ENCODE data around the gene THAP3. TPM values are rescaled to one million over a fixed set of nuclear protein-coding genes. Genes with fewer than 3 reads are reported as not detected.
A peak's percentile ranks its signal among the peaks of the same experiment; 100 is the strongest.

THAP3 gene
- total and polyA plus RNA-seq, 9 of the 15 experiments (the other 6 are each of a cell fraction or from before 2014, with no cell fraction given) = 1.9 to 31.2 (median 18.2) TPM

DNA sequence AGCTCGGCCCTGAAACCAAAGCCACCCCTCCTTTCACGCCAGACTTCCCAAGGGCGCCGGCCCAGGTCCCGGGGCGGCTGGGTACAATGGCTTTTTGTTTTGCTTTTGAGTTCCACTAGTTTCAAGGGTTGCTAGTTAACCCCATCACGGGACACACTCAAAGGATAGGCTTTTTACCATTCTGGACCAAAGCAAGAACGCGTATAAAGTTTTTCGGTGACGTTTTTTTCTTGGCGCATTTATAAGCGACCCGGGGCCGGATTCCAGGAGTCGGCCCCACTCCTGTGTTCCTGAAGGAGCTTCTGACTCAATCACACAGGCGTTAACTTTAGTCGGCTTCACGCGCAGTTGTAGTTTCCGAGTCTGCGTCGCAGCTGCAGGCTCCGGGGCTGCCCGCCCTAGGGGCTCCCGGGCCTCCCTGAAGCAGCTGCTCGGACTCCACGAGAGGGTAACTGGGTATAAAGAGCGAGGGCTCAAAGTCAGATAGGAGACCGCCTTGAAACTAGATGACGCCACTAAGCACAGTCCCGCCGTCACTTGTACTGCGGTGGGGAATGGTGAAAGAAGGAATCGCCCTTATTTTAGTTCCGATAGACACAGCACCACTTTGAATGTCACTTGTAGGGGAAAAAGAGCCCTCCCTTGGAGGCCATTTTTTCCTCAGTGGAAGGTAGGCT is 21.3 kb upstream of the THAP3 start (continued):
- TF ChIP-seq, protein P1, sequence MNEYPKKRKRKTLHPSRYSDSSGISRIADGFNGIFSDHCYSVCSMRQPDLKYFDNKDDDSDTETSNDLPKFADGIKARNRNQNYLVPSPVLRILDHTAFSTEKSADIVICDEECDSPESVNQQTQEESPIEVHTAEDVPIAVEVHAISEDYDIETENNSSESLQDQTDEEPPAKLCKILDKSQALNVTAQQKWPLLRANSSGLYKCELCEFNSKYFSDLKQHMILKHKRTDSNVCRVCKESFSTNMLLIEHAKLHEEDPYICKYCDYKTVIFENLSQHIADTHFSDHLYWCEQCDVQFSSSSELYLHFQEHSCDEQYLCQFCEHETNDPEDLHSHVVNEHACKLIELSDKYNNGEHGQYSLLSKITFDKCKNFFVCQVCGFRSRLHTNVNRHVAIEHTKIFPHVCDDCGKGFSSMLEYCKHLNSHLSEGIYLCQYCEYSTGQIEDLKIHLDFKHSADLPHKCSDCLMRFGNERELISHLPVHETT (CRISPR knock-in tag; conservative IDR thresholded peaks at IDR 0.05 in 1 of 2, IDR thresholded peaks at IDR 0.05 in 1 of 2) = peak in 1 of 2 experiments; percentile 19; a peak in 1 of 4 replicates
- TF ChIP-seq NUFIP1 (IDR thresholded peaks at IDR 0.05; ENCODE audit: partially characterized antibody) (peak; percentile 45), TCF7 (IDR thresholded peaks at IDR 0.05; ENCODE audit: borderline replicate concordance) (no peak), XRCC4 (IDR thresholded peaks at IDR 0.05; ENCODE audit: extremely low read depth, insufficient read depth, insufficient read length) (no peak), KHSRP (IDR thresholded peaks at IDR 0.05) (0 out of 2 replicates have a peak, but pooled peaks have one; percentile 13), POLR2H (tag; IDR thresholded peaks at IDR 0.05; ENCODE audit: low read depth) (peak; percentile 52; the same call in 1 of the 2 replicates), ZNF143 (CRISPR knock-in tag; IDR thresholded peaks at IDR 0.05) (0 out of 2 replicates have a peak, but pooled peaks have one; percentile 5), ARID1B (IDR thresholded peaks at IDR 0.05) (no peak), FOSL1 (tag; conservative IDR thresholded peaks at IDR 0.05) (peak; percentile 79), YY1 (IDR thresholded peaks at IDR 0.05; ENCODE audit: borderline replicate concordance in 1 of 3, control insufficient read depth in 1 of 3, extremely low read depth in 1 of 3, insufficient read depth in 3 of 3, insufficient read length in 1 of 3, insufficient replicate concordance in 2 of 3, low read depth in 1 of 3, low read length in 2 of 3) (peak in 1 of 3 experiments; percentile 91), ZNF408 (CRISPR knock-in tag; IDR thresholded peaks at IDR 0.05; ENCODE audit: low read depth) (no peak), FOXJ2 (tag; IDR thresholded peaks at IDR 0.05) (peak; percentile 61; the same call in 1 of the 2 replicates), COPS2 (conservative IDR thresholded peaks at IDR 0.05) (no peak), MAFG (tag; conservative IDR thresholded peaks at IDR 0.05) (no peak), PHF8 (IDR thresholded peaks at IDR 0.05; ENCODE audit: borderline replicate concordance, low read length) (peak; percentile 44; the same call in 1 of the 2 replicates), THRAP3 (IDR thresholded peaks at IDR 0.05; ENCODE audit: borderline replicate concordance) (no peak), SP2 (IDR thresholded peaks at IDR 0.05; ENCODE audit: extremely low read depth, low read depth, low read length, poor library complexity, severe bottlenecking) (no peak)
- TF ChIP-seq, protein P2, sequence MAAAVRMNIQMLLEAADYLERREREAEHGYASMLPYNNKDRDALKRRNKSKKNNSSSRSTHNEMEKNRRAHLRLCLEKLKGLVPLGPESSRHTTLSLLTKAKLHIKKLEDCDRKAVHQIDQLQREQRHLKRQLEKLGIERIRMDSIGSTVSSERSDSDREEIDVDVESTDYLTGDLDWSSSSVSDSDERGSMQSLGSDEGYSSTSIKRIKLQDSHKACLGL (CRISPR knock-in tag; IDR thresholded peaks at IDR 0.05; ENCODE audit: borderline replicate concordance, poor library complexity, severe bottlenecking) = no peak
- TF ChIP-seq, protein P3, sequence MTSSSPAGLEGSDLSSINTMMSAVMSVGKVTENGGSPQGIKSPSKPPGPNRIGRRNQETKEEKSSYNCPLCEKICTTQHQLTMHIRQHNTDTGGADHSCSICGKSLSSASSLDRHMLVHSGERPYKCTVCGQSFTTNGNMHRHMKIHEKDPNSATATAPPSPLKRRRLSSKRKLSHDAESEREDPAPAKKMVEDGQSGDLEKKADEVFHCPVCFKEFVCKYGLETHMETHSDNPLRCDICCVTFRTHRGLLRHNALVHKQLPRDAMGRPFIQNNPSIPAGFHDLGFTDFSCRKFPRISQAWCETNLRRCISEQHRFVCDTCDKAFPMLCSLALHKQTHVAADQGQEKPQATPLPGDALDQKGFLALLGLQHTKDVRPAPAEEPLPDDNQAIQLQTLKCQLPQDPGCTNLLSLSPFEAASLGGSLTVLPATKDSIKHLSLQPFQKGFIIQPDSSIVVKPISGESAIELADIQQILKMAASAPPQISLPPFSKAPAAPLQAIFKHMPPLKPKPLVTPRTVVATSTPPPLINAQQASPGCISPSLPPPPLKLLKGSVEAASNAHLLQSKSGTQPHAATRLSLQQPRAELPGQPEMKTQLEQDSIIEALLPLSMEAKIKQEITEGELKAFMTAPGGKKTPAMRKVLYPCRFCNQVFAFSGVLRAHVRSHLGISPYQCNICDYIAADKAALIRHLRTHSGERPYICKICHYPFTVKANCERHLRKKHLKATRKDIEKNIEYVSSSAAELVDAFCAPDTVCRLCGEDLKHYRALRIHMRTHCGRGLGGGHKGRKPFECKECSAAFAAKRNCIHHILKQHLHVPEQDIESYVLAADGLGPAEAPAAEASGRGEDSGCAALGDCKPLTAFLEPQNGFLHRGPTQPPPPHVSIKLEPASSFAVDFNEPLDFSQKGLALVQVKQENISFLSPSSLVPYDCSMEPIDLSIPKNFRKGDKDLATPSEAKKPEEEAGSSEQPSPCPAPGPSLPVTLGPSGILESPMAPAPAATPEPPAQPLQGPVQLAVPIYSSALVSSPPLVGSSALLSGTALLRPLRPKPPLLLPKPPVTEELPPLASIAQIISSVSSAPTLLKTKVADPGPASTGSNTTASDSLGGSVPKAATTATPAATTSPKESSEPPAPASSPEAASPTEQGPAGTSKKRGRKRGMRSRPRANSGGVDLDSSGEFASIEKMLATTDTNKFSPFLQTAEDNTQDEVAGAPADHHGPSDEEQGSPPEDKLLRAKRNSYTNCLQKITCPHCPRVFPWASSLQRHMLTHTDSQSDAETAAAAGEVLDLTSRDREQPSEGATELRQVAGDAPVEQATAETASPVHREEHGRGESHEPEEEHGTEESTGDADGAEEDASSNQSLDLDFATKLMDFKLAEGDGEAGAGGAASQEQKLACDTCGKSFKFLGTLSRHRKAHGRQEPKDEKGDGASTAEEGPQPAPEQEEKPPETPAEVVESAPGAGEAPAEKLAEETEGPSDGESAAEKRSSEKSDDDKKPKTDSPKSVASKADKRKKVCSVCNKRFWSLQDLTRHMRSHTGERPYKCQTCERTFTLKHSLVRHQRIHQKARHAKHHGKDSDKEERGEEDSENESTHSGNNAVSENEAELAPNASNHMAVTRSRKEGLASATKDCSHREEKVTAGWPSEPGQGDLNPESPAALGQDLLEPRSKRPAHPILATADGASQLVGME (CRISPR knock-in tag; IDR thresholded peaks at IDR 0.05) = no peak

All from K562 (cell line).